ENCODE data around the gene KRT79.

The KRT79 gene

GRCh38 chr12:52809166-52809565, 24.9 kb downstream of the KRT79 start:
- peaks cover 30% of the 10 kb centered on the region for H3K27me3 Mint-ChIP-seq (ENCODE audit: low read depth)
- no peaks in the 10 kb centered on the region for H3K36me3 Mint-ChIP-seq (ENCODE audit: low read depth)
- H3K4me1 Mint-ChIP-seq, result peaks cover 8% of the 10 kb centered on the region
- no peak overlapping the region for H3K4me3 Mint-ChIP-seq
- TF ChIP-seq, protein P1, sequence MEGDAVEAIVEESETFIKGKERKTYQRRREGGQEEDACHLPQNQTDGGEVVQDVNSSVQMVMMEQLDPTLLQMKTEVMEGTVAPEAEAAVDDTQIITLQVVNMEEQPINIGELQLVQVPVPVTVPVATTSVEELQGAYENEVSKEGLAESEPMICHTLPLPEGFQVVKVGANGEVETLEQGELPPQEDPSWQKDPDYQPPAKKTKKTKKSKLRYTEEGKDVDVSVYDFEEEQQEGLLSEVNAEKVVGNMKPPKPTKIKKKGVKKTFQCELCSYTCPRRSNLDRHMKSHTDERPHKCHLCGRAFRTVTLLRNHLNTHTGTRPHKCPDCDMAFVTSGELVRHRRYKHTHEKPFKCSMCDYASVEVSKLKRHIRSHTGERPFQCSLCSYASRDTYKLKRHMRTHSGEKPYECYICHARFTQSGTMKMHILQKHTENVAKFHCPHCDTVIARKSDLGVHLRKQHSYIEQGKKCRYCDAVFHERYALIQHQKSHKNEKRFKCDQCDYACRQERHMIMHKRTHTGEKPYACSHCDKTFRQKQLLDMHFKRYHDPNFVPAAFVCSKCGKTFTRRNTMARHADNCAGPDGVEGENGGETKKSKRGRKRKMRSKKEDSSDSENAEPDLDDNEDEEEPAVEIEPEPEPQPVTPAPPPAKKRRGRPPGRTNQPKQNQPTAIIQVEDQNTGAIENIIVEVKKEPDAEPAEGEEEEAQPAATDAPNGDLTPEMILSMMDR (IDR thresholded peaks at IDR 0.05; ENCODE audit: unreplicated experiment in 3 of 3), result no peak
- no peaks in the 10 kb centered on the region for H3K9me3 Mint-ChIP-seq
- no peak overlapping the region for H3K27ac Mint-ChIP-seq

- Mint-ChIP-seq H3K27me3 (ENCODE audit: low read depth) (peaks cover 30% of the 10 kb centered on the region), H3K4me3 (no peak overlapping the region), H3K9me3 (no peaks in the 10 kb centered on the region), H3K36me3 (ENCODE audit: low read depth) (no peaks in the 10 kb centered on the region), H3K4me1 (peaks cover 12% of the 10 kb centered on the region), H3K27ac (no peak overlapping the region)
- TF ChIP-seq, protein P1 (IDR thresholded peaks at IDR 0.05; ENCODE audit: unreplicated experiment in 3 of 3), result no peak
These were observed 25.4 kb downstream of the KRT79 start for GRCh38 chr12:52808573-52809160.

GRCh38 chr12:52807544-52808470, 26.3 kb downstream of the KRT79 start:
- Mint-ChIP-seq H3K27me3 (ENCODE audit: low read depth) (peaks cover 30% of the 10 kb centered on the region), H3K27ac (no peak overlapping the region), H3K4me3 (no peak overlapping the region), H3K4me1 (peaks cover 17% of the 10 kb centered on the region), H3K36me3 (ENCODE audit: low read depth) (no peaks in the 10 kb centered on the region), H3K9me3 (no peaks in the 10 kb centered on the region)
- TF ChIP-seq, protein P1 (IDR thresholded peaks at IDR 0.05; ENCODE audit: unreplicated experiment in 3 of 3), result no peak

GRCh38 chr12:52806821-52807543, 27.1 kb downstream of the KRT79 start:
- Mint-ChIP-seq H3K4me1 (peaks cover 17% of the 10 kb centered on the region), H3K4me3 (no peak overlapping the region), H3K27ac (no peak overlapping the region), H3K9me3 (no peaks in the 10 kb centered on the region), H3K27me3 (ENCODE audit: low read depth) (peaks cover 36% of the 10 kb centered on the region), H3K36me3 (ENCODE audit: low read depth) (no peaks in the 10 kb centered on the region)
- TF ChIP-seq, protein P1 (IDR thresholded peaks at IDR 0.05; ENCODE audit: unreplicated experiment in 3 of 3), result no peak

DNA sequence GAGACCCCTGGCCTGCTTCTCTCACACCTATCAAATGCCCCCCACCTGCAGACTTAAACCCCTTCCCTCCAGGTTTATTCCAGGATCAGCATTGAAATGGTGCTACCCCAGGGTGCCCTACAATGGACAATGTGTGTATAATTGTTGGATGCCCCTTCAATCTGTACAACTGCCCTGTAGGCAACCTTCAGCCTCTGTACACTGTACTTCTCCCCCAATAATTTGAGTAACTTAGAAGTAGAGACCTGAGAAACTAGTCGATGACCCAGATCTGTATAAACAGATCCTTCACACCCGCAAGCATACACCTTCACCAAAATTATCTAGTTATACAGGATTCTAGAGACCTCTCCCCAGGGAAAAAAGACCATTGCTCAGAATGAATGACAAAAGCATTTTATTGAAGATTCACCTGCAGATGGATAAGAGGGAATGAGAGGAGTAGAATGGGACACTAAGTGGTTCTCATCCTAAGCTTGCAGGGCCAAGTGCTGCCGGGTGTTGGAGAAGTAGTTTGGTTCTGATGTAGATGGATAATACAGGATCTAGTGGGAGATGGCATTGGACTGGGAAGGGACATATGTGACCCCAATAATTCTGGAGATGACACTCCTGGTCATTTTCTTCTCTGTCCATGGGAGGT, 27.8 kb downstream of the KRT79 start:
- no peak overlapping the region for H3K4me3 Mint-ChIP-seq
- H3K27ac Mint-ChIP-seq, result no peak overlapping the region
- H3K4me1 Mint-ChIP-seq, result peaks cover 17% of the 10 kb centered on the region
- TF ChIP-seq, protein P1 (IDR thresholded peaks at IDR 0.05; ENCODE audit: unreplicated experiment in 3 of 3), result no peak
- H3K9me3 Mint-ChIP-seq, result no peaks in the 10 kb centered on the region
- H3K27me3 Mint-ChIP-seq (ENCODE audit: low read depth), result peaks cover 36% of the 10 kb centered on the region
- no peaks in the 10 kb centered on the region for H3K36me3 Mint-ChIP-seq (ENCODE audit: low read depth)

Data from nephron (organoid).